Natural killer cell (primary cell): ENCODE data around the gene NANP. TPM values are rescaled to one million over a fixed set of nuclear protein-coding genes. Genes with fewer than 3 reads are reported as not detected.

Experiments
- ATAC-seq, 3 donors: fragments of 150-1000 bp in 2 of 3; fragments of 200-7000 bp in 1 of 3; cut with Tn5 transposase; 1 replicate in 1 of 3; 2 replicates in 2 of 3; pipeline ENCODE4 v1.10.0; 2021; ENCODE audit warnings: mild to moderate bottlenecking in 2 of 3, moderate library complexity in 2 of 3
- DNase-seq, 2 donors: peaks; one replicate each; pipeline versions ENCODE4 v3.0.0 to v3.0.0-alpha.2; 2013 to 2021; ENCODE audit warnings: mixed read lengths in 1 of 2
- H3K27ac ChIP-seq: one replicate; pipeline ENCODE4 v1.5.1; 2013; ENCODE audit warnings: mild to moderate bottlenecking, low read length
- H3K27me3 ChIP-seq: one replicate; pipeline ENCODE4 v1.6.1; 2013; ENCODE audit warnings: low read length; ENCODE audit not compliant: control insufficient read depth, insufficient read depth
- H3K36me3 ChIP-seq: one replicate; pipeline ENCODE4 v1.6.1; 2013; ENCODE audit warnings: low read length; ENCODE audit not compliant: control insufficient read depth, insufficient read depth
- H3K4me1 ChIP-seq: one replicate; pipeline ENCODE4 v1.6.1; 2013; ENCODE audit warnings: low read length; ENCODE audit not compliant: control insufficient read depth, insufficient read depth
- H3K4me3 ChIP-seq: one replicate; pipeline ENCODE4 v1.5.1; 2013; ENCODE audit warnings: low read length
- H3K9me3 ChIP-seq: one replicate; pipeline ENCODE4 v1.6.1; 2013; ENCODE audit warnings: low read length; ENCODE audit not compliant: control insufficient read depth, insufficient read depth
- H3K27ac Mint-ChIP-seq, 2 donors: one replicate each; pipeline ENCODE4 v1.8.0; 2022; ENCODE audit warnings: mild to moderate bottlenecking in 2 of 2, mixed read lengths in 2 of 2, moderate library complexity in 1 of 2
- H3K27me3 Mint-ChIP-seq, 2 donors: one replicate each; pipeline ENCODE4 v1.8.0; 2022; ENCODE audit warnings: low read depth in 2 of 2, mixed read lengths in 2 of 2
- H3K36me3 Mint-ChIP-seq: one replicate; pipeline ENCODE4 v1.8.0; 2022; ENCODE audit warnings: mixed read lengths
- H3K4me1 Mint-ChIP-seq, 2 donors: one replicate each; pipeline ENCODE4 v1.8.0; 2022; ENCODE audit warnings: mixed read lengths in 2 of 2
- H3K4me3 Mint-ChIP-seq: one replicate; pipeline ENCODE4 v1.8.0; 2022; ENCODE audit warnings: mild to moderate bottlenecking, moderate library complexity, mixed read lengths
- H3K9me3 Mint-ChIP-seq, 2 donors: one replicate each; pipeline ENCODE4 v1.8.0; 2022; ENCODE audit warnings: mixed read lengths in 2 of 2
- CTCF ChIP-seq: fragments of 200-600 bp; IDR thresholded peaks from one replicate; pipeline ENCODE4 v1.8.0; 2022; ENCODE audit warnings: antibody characterized with exemption
- WGBS: methylation state at CpG from one replicate; pipeline ENCODE4 v1.1.7; 2013; ENCODE audit warnings: missing lambda C conversion rate; ENCODE audit not compliant: insufficient coverage; 5-methylcytosine and 5-hydroxymethylcytosine counted together
- intact Hi-C: fragments of 100-400 bp; cut with micrococcal nuclease; formaldehyde crosslinking; loops from one replicate; pipeline ENCODE4 v1.14.2; 2022
- total RNA-seq, 4 donors: library from RNA; stranded (reverse); fragments of 120-200 nt in 1 of 4; gene quantifications; one replicate each; pipeline versions ENCODE4 v1.2.3 to v1.2.4, GENCODE V29; 2013 to 2022

NANP gene
- total RNA-seq, 3 donors from 2014 or later (not counting 1 experiment from before 2014, with no cell fraction given) = 3.1 to 4.0 (median 3.2) TPM

- TF ChIP-seq CTCF = no peak
- no peak overlapping the region for H3K4me3 ChIP-seq
- no peaks in the 10 kb centered on the region for H3K36me3 ChIP-seq
- H3K9me3 Mint-ChIP-seq = no peaks in the 10 kb centered on the region
- H3K4me1 Mint-ChIP-seq = peaks cover 24 to 38% of the 10 kb centered on the region in 2 donors
- WGBS = 74% methylated on average over 5 of the region's 6 CpGs
- no peak overlapping the region for H3K27ac ChIP-seq
- H3K27me3 Mint-ChIP-seq = no peaks in the 10 kb centered on the region
- H3K9me3 ChIP-seq = no peaks in the 10 kb centered on the region
- H3K27ac Mint-ChIP-seq = peak overlapping the region; percentile 92 to 96
- H3K4me1 ChIP-seq = peaks cover 16% of the 10 kb centered on the region
- no peak for ATAC-seq
- H3K36me3 Mint-ChIP-seq = no peaks in the 10 kb centered on the region
- H3K27me3 ChIP-seq = no peaks in the 10 kb centered on the region
- intact Hi-C loops = no loop called here
- DNase-seq = no peak
- H3K4me3 Mint-ChIP-seq = peak overlapping the region; percentile 97
These were observed 1.8 kb downstream of the NANP start for GRCh38 chr20:25622049-25622448.

GRCh38 chr20:25619514-25619913 lies 4.3 kb downstream of the NANP start:
- Mint-ChIP-seq H3K27me3 (no peaks in the 10 kb centered on the region), H3K36me3 (peaks cover 7% of the 10 kb centered on the region), H3K4me1 (peaks cover 26 to 40% of the 10 kb centered on the region in 2 donors), H3K4me3 (no peak overlapping the region), H3K27ac (no peak overlapping the region), H3K9me3 (no peaks in the 10 kb centered on the region)
- Histone ChIP-seq H3K4me3 (no peak overlapping the region), H3K36me3 (peaks cover 4% of the 10 kb centered on the region), H3K4me1 (peaks cover 12% of the 10 kb centered on the region), H3K9me3 (no peaks in the 10 kb centered on the region), H3K27me3 (no peaks in the 10 kb centered on the region), H3K27ac (no peak overlapping the region)
- DNase-seq = no peak
- no peak for TF ChIP-seq CTCF
- intact Hi-C loops = no loop called here
- ATAC-seq = no peak
- 100% methylated on average over 3 of the region's 3 CpGs for WGBS

DNA sequence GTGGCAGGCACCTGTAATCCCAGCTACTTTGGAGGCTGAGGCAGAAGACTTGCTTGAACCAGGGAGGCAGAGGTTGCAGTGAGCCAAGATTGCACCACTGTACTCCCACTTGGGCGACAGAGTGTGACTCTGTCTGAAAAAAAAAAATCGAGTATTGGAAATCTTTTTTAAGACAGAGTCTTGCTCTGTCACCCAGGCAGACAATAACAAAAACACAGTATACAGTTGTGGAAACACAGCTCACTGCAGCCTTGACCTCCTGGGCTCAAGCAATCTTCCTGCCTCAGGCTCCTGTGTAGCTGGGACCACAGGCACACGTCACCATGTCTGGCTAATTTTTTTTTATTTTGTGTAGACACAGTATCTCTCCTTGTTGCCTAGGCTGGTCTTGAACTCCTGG lies 15.0 kb downstream of the NANP start:
- DNase-seq = no peak
- H3K9me3 ChIP-seq = no peaks in the 10 kb centered on the region
- WGBS = 83% methylated on average over 3 of the region's 3 CpGs
- intact Hi-C loops = no loop called here
- Mint-ChIP-seq H3K27ac (no peak overlapping the region), H3K9me3 (no peaks in the 10 kb centered on the region), H3K27me3 (no peaks in the 10 kb centered on the region), H3K4me1 (peaks cover 0 to 7% of the 10 kb centered on the region in 2 donors), H3K4me3 (no peak overlapping the region), H3K36me3 (no peaks in the 10 kb centered on the region)
- no peaks in the 10 kb centered on the region for H3K27me3 ChIP-seq
- no peak overlapping the region for H3K4me3 ChIP-seq
- no peak for ATAC-seq
- H3K27ac ChIP-seq = no peak overlapping the region
- H3K36me3 ChIP-seq = no peaks in the 10 kb centered on the region
- no peaks in the 10 kb centered on the region for H3K4me1 ChIP-seq
- no peak for TF ChIP-seq CTCF

GRCh38 chr20:25606094-25606695 lies 17.6 kb downstream of the NANP start:
- DNase-seq (no peak), ATAC-seq (no peak)
- Mint-ChIP-seq H3K27ac (no peak overlapping the region), H3K27me3 (peaks cover 0 to 2% of the 10 kb centered on the region in 2 donors), H3K4me1 (peaks cover 0 to 7% of the 10 kb centered on the region in 2 donors), H3K9me3 (no peaks in the 10 kb centered on the region), H3K4me3 (no peak overlapping the region), H3K36me3 (no peaks in the 10 kb centered on the region)
- Histone ChIP-seq H3K36me3 (no peaks in the 10 kb centered on the region), H3K27ac (no peak overlapping the region), H3K4me1 (no peaks in the 10 kb centered on the region), H3K27me3 (no peaks in the 10 kb centered on the region), H3K4me3 (no peak overlapping the region), H3K9me3 (no peaks in the 10 kb centered on the region)
- intact Hi-C loops = no loop called here
- TF ChIP-seq CTCF = no peak
- WGBS = no CpG with 5 or more reads among the region's 1 CpG
